ENCODE data around the gene BMERB1.

Gene BMERB1

DNA sequence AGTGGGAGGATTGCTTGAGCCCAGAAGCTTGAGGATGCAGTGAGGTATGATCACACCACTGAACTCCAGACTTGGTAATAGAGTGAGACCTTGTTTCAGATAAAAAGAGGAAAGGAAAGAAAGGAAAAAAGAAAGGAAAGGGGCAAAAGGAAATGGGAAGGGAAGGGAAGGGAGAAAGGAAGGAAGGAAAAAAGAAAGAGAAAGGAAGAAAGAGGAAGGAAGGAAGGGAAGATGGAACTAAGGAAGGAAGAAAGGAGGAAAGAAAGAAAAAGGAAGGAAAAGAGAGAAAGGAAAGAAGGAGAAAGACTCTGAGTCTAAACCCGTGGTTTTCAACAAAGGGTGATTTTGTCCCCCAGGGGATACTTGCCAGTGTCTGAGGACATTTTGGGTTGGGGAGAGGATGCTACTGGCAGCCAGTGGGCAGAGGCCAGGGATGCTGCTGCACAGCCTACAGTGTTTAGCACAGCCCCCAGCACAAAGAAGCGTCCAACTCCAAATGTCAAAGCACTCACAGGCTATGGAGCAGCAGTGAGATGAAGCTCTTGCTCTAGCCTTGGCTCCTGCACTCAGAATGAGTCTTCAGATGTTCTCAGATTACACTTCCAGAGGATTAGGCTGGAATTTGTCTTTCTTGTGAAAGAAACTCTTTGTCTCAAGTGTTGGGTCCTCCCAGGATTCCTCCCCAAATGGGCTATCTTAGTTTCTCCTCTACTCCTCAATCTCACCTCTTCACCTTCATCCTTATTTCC lies 64.2 kb downstream of the BMERB1 start:
- DNase-seq = no peak

DNA sequence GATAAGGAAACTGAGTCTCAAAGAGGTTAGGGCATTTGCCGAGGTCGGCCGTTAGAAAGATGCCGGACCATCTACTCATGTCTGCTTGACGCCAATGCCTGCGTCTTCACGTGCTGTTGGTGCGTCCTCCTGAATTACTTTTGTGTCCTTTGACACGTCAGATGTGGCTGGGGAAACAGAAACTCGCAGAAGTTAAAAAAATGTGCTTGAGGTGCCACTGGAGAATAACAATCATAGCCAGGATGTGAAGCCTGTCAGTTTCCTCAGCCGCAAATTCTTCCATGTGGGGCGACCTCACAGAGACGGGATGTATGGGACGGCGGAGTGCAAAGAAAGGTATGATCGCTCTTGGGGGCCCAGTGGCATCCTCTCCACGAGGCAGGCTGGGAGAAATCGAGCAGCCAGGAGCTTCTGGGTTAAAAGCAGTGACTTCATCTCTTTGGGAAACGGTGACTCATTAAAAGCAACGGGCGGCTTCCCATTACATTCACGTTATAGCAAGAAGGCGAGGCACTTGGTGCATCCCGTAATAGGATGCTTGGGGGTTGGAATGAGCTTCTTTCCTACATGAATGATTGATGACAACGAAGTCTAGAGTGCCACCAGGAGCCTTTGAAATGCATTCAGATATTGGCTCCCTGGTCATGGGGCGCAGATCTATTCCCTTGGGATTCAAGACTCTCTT lies 67.8 kb downstream of the BMERB1 start:
- no peak for DNase-seq

DNA sequence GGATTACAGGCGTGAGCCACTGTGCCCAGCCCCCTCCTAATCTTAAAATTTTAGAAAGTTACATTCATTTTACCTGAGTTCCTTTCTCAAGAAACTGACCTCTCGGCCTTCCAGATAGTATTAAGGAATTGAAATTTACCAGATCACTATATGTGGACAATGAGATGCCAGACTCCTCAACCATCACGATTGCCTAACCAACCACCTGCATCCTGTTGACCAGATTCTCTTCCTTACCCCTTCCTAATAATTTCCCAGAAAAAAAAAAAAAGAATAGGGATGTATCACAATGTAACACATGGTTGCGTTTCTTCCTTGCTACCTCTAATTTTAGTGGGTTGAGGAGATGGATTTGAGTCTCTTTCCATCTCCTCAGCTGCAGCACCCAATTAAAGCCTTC lies 72.1 kb downstream of the BMERB1 start:
- no peak for DNase-seq

DNA sequence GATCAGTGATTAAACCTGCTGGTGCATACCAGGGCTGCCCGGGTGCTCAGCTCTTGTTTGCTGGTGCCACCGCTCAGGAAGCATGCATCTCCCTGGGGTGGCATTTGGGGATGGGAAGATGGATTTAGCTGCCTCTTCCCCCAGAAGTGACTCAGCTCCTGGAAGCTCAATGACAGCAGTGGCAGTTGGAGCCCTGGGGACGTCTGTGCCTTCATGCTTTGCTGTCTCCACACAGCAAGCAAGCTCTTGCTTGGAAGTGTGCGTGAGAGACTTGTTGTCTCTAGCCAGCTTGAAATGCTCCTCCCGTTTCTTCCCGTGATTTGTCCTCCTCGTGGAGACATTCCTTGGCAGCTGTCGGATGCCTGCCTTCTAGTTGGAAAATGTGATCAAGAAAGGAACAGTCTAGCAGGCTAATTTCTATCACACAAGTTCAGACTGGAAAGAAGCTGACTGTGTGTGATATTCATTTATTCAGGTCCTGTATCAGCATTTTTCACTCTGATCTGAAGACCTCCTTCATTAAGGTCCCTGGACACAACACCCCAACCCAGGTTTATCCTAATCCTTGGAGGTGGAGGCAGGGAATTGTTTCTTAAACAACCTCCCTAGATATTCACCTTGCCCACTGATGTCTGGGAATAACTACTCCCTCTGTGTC lies 73.0 kb downstream of the BMERB1 start:
- no peak for DNase-seq

DNA sequence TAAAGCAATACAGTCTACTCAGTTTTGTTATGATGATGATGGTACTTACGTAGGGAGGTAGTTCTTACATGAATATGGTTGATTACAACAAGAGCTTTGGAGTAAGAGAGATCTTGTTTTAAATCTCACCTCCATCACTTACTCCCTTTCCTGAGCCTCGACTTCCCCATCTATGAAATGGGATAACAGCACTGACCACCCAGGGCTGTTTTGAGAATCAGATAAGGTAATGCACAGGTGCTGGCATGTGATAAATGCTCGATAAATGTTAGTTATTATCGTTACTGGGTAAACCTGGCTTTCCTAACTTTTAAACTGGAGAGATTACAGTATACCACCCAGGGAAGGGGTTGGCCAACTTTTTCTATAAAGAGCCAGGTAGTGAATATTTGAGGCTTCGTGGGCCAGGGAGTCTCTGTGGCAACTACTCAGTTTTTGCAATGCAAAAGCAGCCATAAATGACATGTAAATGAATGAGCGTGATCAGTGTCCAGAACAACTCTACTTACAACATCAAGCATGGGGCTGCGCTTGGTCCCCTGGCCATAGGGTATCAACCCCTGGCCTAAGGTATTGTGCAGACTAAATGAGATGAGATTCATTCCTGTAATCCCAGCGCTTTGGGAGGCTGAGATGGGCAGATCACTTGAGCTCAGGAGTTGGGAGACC lies 73.7 kb downstream of the BMERB1 start:
- DNase-seq = no peak

DNA sequence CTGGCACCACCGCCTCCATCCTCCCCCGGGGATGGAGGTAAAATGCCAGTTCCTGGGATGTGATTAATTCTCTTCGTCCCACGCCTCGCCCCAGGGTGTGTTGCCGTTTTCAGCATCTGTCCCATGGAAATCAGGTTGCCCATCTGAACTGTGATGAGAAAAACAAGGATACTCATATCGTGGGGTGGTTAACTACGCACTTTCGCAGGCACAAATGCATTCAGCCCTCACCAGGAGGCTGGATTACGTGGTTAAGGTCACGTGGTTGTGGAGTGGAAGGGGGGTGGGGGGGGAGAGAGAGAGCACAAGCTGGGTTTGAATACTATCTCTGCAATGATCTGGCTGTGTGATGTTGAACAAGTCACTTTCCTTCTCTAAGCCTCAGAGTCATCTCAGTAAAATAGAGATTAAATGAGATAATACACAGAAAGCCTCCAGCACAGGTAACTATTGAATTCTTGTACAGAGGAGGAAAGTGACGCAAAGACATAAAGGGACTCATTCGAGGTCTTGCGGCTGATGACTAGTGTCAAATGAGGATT lies 74.7 kb downstream of the BMERB1 start:
- DNase-seq = no peak

DNA sequence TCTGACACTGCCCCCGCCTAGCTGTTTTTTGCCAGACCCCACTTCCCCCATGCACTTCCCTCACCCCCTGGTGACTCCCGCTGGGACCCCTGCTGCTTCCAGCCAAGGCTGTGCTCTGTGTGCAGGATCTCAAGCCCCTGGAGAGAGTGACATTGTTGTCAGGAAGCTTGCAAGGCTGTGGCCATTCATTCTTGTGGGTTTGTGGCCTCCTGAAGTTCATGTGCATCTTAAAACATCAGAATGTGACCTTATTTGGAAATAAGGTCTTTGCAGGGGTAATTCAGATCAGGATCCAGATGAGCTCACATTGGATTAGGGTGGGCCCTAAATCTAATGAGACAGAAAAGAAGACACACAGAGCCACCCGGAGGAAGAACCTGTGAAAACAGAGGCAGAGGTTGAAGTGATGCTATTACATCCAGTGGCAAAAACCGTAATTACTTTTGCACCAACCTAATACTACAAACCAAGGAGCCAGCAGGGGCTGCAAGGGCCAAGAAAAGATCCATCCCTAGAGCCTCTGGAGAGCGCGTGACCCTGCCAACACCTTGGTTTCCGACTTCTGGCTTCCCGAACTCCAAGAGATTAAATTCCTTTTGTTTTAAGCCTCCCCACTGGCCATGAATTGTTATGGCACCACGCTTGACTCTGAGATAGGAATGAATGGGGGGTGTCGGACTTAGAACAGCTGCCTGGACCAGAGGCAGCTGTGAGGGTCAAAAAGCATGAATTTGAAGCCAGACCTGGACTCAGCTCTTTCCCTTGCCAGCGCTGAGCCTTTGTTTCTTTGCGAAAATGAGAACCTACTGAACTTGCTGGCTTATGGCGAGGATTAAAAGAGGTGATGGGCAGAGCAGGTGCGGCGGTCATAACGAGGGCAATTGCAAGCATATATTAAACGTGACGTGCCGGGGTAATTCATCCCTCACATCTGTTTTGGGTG lies 75.5 kb downstream of the BMERB1 start:
- no peak for DNase-seq

DNA sequence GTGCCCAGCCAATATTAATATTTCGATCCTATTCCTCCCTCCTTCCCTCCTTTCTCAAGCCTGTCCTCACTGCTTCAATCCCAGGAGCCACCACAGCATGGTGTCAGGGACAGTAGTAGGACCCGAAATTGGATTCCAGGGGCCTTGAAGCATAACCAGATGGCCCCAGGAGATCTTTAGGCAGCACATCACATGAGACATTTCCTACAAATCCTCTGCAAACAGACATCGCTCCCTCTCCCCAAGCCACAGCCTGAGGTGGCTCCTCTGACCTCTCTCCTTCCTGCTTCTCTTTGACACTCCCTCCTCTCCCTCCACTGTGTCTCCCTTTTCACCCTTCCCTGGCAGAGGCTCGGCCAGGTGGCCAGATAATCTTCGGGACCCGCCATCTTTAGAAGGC lies 76.6 kb downstream of the BMERB1 start:
- DNase-seq = no peak

DNA sequence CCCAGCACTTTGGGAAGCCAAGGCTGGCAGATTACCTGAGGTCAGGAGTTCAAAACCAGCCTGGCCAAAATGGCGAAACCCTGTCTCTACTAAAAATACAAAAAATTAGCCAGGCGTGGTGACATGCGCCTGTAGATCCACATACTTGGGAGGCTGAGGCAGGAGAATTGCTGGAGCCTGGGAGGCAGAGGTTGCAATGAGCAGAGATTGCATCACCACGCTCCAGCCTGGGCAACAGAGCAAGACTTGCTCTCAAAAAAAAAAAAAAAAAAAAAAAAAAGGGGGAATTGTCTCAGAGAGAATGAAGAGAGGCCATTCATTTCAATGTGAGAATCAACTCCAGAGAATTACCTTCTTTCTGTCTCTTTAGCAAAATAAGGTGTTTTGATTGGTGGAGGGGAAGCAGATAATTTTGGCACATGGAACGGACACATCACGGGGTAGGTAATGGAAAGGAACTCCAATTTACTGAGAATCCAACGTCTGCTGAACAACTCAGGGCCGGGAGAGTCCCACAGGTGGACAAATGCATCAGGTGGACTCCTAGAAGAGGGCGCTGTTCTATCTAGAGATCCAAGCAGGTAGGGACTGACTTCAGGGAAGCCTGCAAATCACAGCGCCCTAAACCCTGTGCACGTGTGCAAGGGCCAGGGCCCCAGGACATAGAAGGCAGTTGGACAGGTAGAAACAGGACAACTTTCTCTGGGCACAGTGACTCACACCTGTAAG lies 77.5 kb downstream of the BMERB1 start:
- no peak for DNase-seq

DNA sequence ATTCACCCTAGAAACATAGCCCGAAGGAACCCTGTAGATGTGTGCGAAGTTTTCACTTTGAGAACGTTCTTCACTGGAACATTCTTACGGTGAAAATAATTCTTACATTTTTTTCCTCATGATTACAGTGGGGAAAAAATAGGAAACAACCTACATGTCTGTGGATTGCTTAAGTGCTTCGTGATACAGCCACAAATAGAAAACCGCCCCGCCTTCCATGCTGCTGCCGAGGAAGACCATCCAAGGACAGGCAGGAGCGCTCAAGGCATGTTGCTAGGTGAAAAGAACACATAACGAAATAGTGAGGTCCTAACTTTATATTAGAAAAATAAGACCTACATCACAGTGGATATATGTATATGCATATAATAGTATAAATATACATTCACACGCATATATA lies 78.8 kb downstream of the BMERB1 start:
- no peak for DNase-seq

DNA sequence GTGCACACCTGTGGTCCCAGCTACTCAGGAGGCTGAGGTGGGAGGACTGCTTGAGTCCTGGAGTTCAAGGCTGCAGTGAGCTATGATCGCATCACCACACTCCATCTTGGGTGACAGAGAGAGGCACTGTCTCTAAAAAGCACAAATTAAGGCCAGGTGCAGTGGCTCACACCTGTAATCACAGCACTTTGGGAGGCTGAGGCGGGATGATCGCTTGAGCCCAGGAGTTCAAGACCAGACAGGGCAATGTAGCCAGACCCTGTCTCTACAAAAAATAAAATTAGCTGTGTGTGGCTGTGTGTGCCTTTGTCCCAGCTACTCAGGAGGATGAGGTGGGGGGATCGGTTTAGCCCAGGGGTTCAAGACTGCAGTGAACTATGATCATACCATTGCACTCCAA lies 81.6 kb downstream of the BMERB1 start:
- no peak for DNase-seq

DNA sequence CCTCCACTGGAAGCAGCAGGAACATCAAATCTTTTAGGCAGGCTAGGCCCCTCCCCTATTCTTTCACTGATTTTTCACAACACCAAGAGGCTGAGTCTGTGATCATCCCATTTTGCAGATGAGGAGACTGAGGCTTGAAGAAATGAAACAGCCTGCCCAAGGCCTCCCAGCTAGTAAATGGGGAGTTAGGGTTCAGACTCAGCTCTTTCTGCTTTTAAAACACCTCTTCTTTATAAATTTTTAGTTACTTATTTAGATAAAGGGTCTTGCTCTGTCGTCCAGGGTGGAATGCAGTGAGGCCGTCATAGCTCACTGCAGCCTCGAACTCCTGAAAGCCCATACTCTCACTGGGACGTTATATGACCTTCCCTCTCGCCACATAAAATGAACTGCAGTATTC lies 82.2 kb downstream of the BMERB1 start:
- DNase-seq = no peak

DNA sequence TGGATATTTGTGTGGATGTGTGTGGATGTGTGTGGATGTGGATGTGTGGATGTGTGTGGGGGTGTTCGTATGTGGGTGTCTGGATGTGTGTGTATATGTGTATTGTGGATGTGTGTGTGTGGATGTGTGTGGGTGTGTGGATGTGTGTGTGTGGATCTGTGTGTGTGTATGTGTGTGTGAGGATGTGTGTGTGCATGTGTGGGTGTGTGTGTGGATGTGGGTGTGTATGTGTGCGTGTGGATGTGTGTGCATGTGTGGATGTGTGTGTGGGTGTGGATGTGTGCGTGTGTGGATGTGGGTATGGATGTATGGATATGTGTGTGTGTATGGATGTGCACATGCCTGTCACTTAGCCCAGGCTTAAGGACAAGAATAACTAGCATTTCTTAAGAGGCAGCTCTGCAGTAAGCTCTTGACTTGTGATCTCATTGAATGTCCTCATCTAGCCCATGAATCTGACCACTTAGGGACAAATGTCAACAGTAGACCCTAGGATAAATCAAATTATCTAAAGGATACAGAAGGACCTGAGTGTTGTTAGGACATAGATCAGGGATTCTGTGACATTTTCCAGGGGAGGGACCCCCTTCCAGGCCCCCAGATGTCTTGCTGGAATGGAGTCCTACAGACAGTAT lies 83.5 kb downstream of the BMERB1 start:
- no peak for DNase-seq

DNA sequence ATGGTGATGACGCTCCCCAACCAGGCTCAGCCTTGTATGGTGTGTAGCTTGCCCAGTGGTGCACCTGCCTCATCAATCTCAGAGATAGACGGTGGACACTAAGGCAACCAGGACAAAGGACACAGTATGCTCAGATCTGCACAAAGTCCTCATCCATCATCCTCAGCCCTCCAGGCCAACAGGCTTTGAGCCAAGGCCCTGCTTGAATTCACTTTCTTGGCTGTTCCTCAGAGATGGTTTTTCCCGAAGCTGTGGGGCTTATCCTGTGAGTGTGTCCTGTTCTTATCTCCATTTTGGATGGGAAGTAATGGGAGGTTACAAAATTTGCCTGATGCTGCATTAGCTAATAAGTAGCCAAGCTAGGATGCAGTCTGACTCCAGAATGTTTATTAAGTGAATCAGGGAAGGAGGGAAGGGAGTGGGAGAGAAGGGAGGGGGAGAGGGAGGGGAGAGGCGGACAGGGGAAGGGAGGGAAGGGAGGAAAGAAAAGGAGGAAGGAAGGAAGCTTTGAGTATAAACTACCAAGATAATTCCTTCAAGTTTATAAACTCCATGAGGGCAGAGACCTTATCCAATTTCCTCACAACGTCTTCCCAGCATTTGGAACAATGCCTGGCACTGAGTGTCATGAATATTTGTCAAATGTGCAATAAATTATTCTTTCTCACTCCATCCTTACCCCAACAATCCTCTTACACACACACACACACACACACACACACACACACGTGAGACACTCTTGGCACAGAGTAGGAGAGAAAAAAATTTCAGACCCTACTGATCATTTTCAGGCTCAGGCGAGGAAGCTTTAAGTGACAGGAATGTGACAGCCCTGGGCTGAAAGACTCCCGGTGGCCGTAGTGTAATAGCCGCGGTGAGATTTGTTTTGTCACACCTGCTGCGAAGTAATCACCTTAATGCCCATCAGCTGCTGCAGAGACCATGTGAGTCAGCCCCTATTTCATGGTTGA lies 84.3 kb downstream of the BMERB1 start:
- no peak for DNase-seq

DNA sequence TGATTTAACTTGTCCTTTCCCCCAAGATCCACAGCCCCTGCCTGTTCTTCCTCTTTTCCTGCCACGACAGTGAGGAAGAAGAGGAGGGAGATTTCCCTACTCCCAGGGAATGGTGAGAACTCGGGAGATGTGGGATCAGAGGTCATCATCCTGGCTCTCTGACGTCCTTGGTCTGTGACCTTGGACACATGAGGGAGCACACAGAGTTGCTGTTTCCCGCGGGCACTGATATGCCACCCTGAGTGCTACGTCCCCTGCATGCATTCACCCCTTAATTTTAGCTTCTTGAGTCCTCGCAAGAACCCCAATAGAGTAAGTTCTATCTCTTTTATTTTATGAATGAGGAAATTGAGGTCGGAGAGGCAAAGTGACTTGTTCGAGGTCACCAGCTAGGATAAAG lies 85.4 kb downstream of the BMERB1 start:
- DNase-seq = no peak

DNA sequence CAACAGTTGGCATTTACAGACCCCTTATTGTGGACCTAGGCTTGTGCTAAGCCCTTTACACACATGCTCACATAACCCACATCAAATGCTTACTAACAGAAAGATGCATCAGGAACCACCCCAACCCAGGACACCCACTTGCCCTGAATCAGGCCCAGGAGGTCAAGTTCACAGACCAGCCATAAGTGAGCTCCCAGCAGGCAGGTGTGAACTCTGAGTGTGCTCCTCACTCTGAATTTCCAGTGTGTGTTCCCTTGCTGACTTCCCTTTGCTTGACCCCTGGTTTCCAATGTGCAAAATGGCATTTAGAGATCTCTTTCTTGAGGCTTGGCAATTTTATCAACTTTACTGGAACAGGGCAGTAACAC lies 87.0 kb downstream of the BMERB1 start:
- DNase-seq = no peak

DNA sequence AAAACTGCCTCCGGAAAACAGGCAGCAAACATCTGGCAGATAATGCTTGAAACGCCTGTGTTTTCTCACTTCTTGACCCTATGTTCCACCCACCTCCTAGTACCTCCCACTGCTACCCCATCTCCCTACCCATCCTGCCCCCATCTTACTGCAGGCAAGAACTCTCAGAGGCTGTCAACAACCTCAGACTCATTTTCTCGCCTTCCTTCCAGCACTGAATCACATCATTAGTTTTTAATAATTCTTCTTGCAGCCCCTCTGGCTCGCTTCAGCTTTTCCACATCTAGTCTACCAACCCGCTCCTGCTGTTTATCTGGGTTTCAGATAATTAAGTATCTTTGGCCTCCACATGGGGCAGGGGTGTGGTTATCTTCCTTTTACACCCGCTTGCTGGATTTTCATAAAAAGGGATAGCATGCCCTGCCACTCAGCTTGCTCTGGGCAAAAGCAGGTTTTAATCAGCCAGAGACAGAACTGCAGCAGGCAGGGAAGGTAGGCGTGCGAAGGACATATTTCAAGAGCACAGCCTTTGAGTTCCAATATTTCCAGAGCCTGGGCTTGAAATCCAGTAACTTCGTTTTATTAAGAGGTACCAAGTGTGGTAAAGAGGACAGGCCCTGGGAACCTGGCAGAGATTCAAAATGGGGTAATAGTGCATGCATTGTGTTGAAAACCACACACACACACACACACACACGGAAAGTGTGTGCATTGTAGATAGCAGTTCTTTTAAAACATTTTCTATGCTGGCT lies 87.5 kb downstream of the BMERB1 start:
- DNase-seq = no peak

DNA sequence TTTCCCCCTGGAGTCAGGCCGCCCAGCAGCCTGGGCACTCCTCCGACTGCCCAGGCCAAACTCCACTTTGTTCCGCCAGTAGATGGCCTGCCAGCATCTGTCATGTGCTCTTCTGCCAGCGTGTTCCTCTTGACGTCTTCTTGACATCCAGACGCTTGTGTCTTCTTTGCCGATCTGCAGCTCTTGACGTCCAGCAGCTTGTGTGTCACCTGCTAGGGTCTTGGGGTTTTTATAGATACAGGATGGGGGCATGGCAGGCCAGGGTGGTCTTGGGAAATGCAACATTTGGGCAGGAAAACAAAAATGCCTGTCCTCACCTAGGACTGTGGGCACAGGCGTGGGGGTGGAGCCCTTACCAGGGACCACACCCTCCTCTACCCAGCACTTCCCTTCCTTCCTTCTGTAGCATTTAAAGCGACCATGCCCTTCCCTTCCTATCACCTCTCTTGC lies 88.7 kb downstream of the BMERB1 start:
- no peak for DNase-seq

DNA sequence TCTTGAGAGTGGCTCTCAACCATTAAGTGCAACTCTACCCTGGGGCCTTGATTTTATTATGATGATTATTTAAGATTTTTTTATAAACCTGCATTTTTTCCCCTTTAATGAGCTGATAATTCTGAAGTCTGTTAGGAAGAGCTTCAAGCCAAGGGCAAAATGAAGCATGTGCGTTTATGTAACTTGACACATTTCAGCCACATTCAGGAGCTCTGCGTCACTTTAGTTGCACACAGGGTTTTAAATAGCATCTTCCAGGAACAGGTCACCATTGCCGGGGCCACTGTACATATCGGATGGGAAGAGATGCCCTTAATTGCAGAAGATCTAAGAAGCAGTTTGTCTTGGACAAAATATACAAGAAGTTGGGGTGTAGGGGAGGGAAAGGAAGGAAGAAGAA lies 89.6 kb downstream of the BMERB1 start:
- no peak for DNase-seq

All from NCI-H187 (cell line).